Effector memory CD4-positive, alpha-beta T cell (primary cell): ENCODE measurements around the gene CRYL1.

Experiments
- DNase-seq, 3 donors: peaks; one replicate each; pipeline ENCODE4 v3.0.0-alpha.2; 2020
- H3K27ac ChIP-seq: 2 replicates; pipeline ENCODE4 v1.7.0; 2013; ENCODE audit warnings: mild to moderate bottlenecking, low read length, moderate library complexity; ENCODE audit not compliant: insufficient read depth, poor library complexity, severe bottlenecking
- H3K27me3 ChIP-seq: replicated peaks from 2 replicates; pipeline ENCODE4 v1.7.0; 2013; ENCODE audit warnings: mild to moderate bottlenecking, low read length; ENCODE audit not compliant: insufficient read depth, control insufficient read depth, poor library complexity, severe bottlenecking
- H3K36me3 ChIP-seq: 2 replicates; pipeline ENCODE4 v1.7.0; 2013; ENCODE audit warnings: mild to moderate bottlenecking, low read length, moderate library complexity; ENCODE audit not compliant: control insufficient read depth, insufficient read depth
- H3K4me1 ChIP-seq: 2 replicates; pipeline ENCODE4 v1.7.0; 2013; ENCODE audit warnings: low read length, mild to moderate bottlenecking; ENCODE audit not compliant: control insufficient read depth, insufficient read depth, poor library complexity, severe bottlenecking
- H3K4me3 ChIP-seq: 2 replicates; pipeline ENCODE4 v1.7.0; 2013; ENCODE audit warnings: low read length, low read depth, mild to moderate bottlenecking; ENCODE audit not compliant: insufficient read depth, poor library complexity, severe bottlenecking
- H3K9me3 ChIP-seq: 2 replicates; pipeline ENCODE4 v1.7.0; 2013; ENCODE audit warnings: mild to moderate bottlenecking, low read length, moderate library complexity; ENCODE audit not compliant: control insufficient read depth

The CRYL1 gene

GRCh38 chr13:20430296-20430695 is 95.4 kb downstream of the CRYL1 start:
- DNase-seq: no peak
- Histone ChIP-seq H3K4me3 (no peak overlapping the region), H3K27ac (no peak overlapping the region), H3K27me3 (no peaks in the 10 kb centered on the region), H3K9me3 (no peaks in the 10 kb centered on the region), H3K36me3 (no peaks in the 10 kb centered on the region), H3K4me1 (no peaks in the 10 kb centered on the region)

DNA sequence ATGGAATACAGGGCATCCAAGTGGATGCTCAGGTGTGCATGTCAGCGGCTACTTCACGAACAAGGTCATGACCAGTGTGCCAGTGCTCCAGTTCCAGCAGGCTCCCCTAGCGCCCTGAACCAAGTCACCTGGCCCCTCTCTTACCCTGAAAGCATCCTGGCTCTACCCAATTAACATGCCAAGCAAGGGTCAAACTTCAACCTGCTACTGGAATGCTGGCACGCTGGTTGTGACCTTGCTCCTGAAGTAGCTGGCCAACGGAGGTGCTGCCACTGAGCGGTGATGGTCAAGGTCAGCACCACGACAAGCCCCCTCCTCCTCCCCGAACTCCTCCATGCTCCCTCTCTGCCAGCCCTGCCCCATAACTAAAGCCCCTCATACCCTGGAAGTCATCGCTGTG is 96.0 kb downstream of the CRYL1 start:
- Histone ChIP-seq H3K27me3 (no peaks in the 10 kb centered on the region), H3K9me3 (no peaks in the 10 kb centered on the region), H3K27ac (no peak overlapping the region), H3K36me3 (no peaks in the 10 kb centered on the region), H3K4me3 (no peak overlapping the region), H3K4me1 (no peaks in the 10 kb centered on the region)
- no peak for DNase-seq

- H3K4me3 ChIP-seq: no peak overlapping the region
- no peak overlapping the region for H3K27ac ChIP-seq
- no peaks in the 10 kb centered on the region for H3K36me3 ChIP-seq
- no peaks in the 10 kb centered on the region for H3K4me1 ChIP-seq
- no peaks in the 10 kb centered on the region for H3K9me3 ChIP-seq
- DNase-seq: no peak
- no peaks in the 10 kb centered on the region for H3K27me3 ChIP-seq
Observed at GRCh38 chr13:20428666-20429644, 96.7 kb downstream of the CRYL1 start.

- no peak for DNase-seq
- Histone ChIP-seq H3K9me3 (no peaks in the 10 kb centered on the region), H3K27ac (no peak overlapping the region), H3K36me3 (no peaks in the 10 kb centered on the region), H3K4me1 (no peaks in the 10 kb centered on the region), H3K4me3 (no peak overlapping the region), H3K27me3 (no peaks in the 10 kb centered on the region)
Observed at GRCh38 chr13:20426766-20427448, 98.8 kb downstream of the CRYL1 start.

DNA sequence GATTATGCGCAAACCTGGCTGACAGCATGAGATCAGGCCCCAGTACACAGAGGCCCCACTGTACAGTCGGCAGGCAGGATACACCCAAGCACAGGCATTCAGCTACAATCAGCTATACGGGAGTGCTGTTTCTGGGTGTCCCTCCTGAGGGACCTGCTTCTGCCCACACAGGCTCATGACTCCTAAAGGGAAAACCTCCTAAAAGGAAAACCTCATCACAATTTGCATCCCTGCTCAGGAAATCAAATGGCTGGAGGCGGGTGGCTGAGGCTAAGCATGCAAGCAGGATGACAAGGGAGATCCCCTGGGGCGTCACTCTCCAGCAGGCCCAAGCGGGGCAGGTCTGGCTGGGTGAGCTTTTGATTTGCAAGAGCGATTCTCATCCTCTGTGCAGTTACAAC is 99.8 kb downstream of the CRYL1 start:
- Histone ChIP-seq H3K27ac (no peak overlapping the region), H3K4me3 (no peak overlapping the region), H3K4me1 (no peaks in the 10 kb centered on the region), H3K9me3 (no peaks in the 10 kb centered on the region), H3K27me3 (no peaks in the 10 kb centered on the region), H3K36me3 (no peaks in the 10 kb centered on the region)
- DNase-seq: no peak

DNA sequence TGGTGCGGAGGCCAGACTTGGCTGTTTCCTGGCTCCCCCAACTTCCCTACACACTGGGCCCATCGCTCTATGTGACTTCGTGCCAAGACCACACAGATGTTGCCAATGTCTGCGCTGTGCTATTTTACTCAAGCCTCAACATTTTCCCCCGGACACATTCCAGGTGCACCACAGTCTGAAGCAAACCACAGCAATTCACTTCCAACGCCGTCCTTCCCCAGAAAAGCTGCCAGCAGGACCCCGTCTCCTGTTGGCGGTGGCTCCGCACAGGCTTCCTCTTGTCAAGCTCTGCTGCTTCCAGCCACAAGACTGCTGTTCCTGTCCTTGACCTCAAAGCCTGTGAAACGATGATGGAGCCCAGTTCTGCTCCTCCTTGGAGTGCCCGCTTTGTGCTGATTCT is 100.7 kb downstream of the CRYL1 start:
- Histone ChIP-seq H3K4me1 (peaks cover 4% of the 10 kb centered on the region), H3K27ac (no peak overlapping the region), H3K36me3 (no peaks in the 10 kb centered on the region), H3K27me3 (no peaks in the 10 kb centered on the region), H3K9me3 (no peaks in the 10 kb centered on the region), H3K4me3 (no peak overlapping the region)
- DNase-seq: no peak

DNA sequence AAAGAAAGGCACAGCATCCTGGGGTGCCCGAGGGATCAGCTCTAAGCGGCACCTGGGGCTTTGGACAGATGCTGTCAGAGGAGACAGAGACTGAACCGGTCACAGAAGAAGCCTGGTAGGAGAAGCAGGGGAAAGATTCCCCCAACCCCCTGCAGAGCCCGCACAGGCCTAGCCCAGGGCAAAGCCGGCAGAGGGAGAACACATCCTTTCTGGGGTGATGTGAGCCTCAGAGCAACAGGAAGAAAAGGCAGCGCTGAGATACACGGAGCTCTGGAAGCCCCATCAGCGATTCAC is 101.2 kb downstream of the CRYL1 start:
- Histone ChIP-seq H3K27me3 (no peaks in the 10 kb centered on the region), H3K4me3 (no peak overlapping the region), H3K9me3 (no peaks in the 10 kb centered on the region), H3K27ac (no peak overlapping the region), H3K36me3 (no peaks in the 10 kb centered on the region), H3K4me1 (peaks cover 8% of the 10 kb centered on the region)
- no peak for DNase-seq

DNA sequence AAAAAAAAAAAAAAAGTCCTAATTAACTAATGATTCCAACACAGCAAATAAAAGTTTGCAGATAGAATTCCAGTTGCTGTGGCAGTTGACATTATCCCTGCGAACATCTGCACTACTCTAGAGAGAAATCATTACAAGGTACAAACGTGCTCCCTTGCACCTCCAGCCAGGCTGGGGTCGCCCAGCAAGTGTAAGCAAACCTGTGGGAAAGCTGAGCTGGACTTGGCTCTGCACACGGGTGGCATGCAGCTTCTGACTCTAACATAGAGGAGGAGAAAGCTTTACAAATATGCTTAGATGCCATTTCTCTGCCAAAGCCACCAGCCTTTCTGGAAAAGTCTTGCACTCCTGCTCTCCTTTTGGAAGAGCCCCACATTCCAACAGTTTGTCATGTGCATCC is 103.3 kb downstream of the CRYL1 start:
- H3K9me3 ChIP-seq: no peaks in the 10 kb centered on the region
- no peak for DNase-seq
- peaks cover 8% of the 10 kb centered on the region for H3K4me1 ChIP-seq
- no peak overlapping the region for H3K27ac ChIP-seq
- H3K36me3 ChIP-seq: no peaks in the 10 kb centered on the region
- no peaks in the 10 kb centered on the region for H3K27me3 ChIP-seq
- H3K4me3 ChIP-seq: no peak overlapping the region

DNA sequence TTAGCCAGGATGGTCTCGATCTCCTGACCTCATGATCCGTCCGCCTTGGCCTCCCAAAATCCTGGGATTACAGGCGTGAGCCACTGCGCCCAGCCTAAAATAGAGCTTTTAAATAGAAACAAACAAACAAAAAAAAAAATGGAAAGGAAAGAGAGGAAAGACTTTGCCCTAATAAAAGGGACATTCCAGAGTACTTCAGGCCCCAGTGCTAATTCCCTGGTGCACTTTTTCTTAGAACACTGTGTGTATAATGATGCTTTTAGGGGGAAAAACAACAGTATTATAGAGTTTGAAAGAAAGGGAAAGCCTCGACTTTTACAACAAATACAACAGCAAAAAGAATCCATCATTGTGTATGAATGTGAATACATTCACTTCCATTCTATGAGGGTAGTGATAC is 104.7 kb downstream of the CRYL1 start:
- H3K36me3 ChIP-seq: no peaks in the 10 kb centered on the region
- H3K27me3 ChIP-seq: no peaks in the 10 kb centered on the region
- peaks cover 8% of the 10 kb centered on the region for H3K4me1 ChIP-seq
- no peak overlapping the region for H3K27ac ChIP-seq
- no peak overlapping the region for H3K4me3 ChIP-seq
- H3K9me3 ChIP-seq: no peaks in the 10 kb centered on the region
- DNase-seq: no peak

GRCh38 chr13:20418953-20419352 is 106.7 kb downstream of the CRYL1 start:
- Histone ChIP-seq H3K27ac (no peak overlapping the region), H3K36me3 (no peaks in the 10 kb centered on the region), H3K4me1 (peaks cover 8% of the 10 kb centered on the region), H3K9me3 (no peaks in the 10 kb centered on the region), H3K4me3 (no peak overlapping the region), H3K27me3 (no peaks in the 10 kb centered on the region)
- no peak for DNase-seq
